ENCODE measurements around the gene CCSER1. TPM values are rescaled to one million over a fixed set of nuclear protein-coding genes. Genes with fewer than 3 reads are reported as not detected.

The CCSER1 gene
- polyA plus RNA-seq, 3 donors = 0.09 to 0.75 (median 0.13) TPM

DNA sequence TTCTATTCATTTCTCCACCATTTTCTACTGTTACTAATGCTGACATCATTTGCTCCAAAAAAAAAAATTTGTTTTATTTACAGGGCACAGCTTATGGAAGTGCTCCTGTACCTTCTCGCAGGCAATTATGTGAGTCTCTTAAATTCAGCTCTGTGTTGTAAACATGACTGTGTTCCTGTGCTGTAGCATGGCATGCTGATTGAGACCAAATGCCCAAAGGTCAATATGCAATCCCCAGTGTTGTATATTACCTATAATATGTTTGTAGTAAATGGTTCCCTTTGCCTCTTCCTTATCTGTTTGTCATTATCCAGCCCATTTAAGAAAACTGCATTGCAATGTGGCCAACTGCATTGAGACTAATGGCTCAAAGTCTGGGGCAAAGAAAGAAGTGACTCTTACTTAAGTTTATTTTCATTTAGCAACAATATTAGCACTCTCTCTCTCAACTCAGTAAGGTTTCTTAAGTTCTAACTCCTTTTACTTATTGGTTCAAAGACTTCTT is 1156.6 kb downstream of the CCSER1 start:
- no peak overlapping the region for H3K27ac ChIP-seq (ENCODE audit: low read depth in 1 of 2, low read length in 2 of 2)
- Mint-ChIP-seq H3K9me3 (peaks cover 4 to 11% (median 7%) of the 10 kb centered on the region in 7 donors), H3K27me3 (ENCODE audit: low read depth in 3 of 3) (no peaks in the 10 kb centered on the region), H3K4me1 (no peaks in the 10 kb centered on the region), H3K27ac (no peak overlapping the region), H3K4me3 (no peak overlapping the region), H3K36me3 (no peaks in the 10 kb centered on the region)
- H3K27me3 ChIP-seq (ENCODE audit: control insufficient read depth in 2 of 2, insufficient read depth in 2 of 2, low read length in 2 of 2) = no peaks in the 10 kb centered on the region
- no peak for DNase-seq
- H2AFZ ChIP-seq (ENCODE audit: insufficient read depth, low read depth, low read length, poor library complexity, severe bottlenecking) = no peak overlapping the region
- intact Hi-C loops (cut with micrococcal nuclease) = no loop called here
- 100% methylated on average over 1 of the region's 1 CpG for WGBS (ENCODE audit: insufficient coverage)
- no peak overlapping the region for H3K9ac ChIP-seq (ENCODE audit: insufficient read depth, low read length, poor library complexity, severe bottlenecking)
- H3K4me2 ChIP-seq (replicated peaks; ENCODE audit: extremely low read depth, low read length, poor library complexity, severe bottlenecking) = no peak overlapping the region
- no peak for TF ChIP-seq CTCF (IDR thresholded peaks at IDR 0.05)
- H3K4me3 ChIP-seq (replicated peaks in 1 of 3; ENCODE audit: low read depth in 2 of 3, low read length in 3 of 3) = no peak overlapping the region
- H3K4me1 ChIP-seq (ENCODE audit: control insufficient read depth in 1 of 2, insufficient read depth in 2 of 2, low read length in 2 of 2) = no peaks in the 10 kb centered on the region
- H3K36me3 ChIP-seq (replicated peaks in 1 of 2; ENCODE audit: control insufficient read depth in 1 of 2, insufficient read depth in 2 of 2, low read length in 2 of 2) = no peaks in the 10 kb centered on the region
- peaks cover 12 to 14% of the 10 kb centered on the region in 2 donors for H3K9me3 ChIP-seq (replicated peaks in 1 of 2; ENCODE audit: control insufficient read depth in 1 of 2, insufficient read depth in 1 of 2, low read length in 2 of 2)
- no peaks in the 10 kb centered on the region for H4K20me1 ChIP-seq (ENCODE audit: insufficient read depth, low read length)
- no peaks in the 10 kb centered on the region for H3K79me2 ChIP-seq (ENCODE audit: insufficient read depth, low read length)

GRCh38 chr4:91284480-91284879 is 1157.3 kb downstream of the CCSER1 start:
- Histone ChIP-seq H3K4me3 (replicated peaks in 1 of 3; ENCODE audit: low read depth in 2 of 3, low read length in 3 of 3) (no peak overlapping the region), H3K4me1 (ENCODE audit: control insufficient read depth in 1 of 2, insufficient read depth in 2 of 2, low read length in 2 of 2) (no peaks in the 10 kb centered on the region), H4K20me1 (ENCODE audit: insufficient read depth, low read length) (no peaks in the 10 kb centered on the region), H3K9me3 (replicated peaks in 1 of 2; ENCODE audit: control insufficient read depth in 1 of 2, insufficient read depth in 1 of 2, low read length in 2 of 2) (peaks cover 12 to 14% of the 10 kb centered on the region in 2 donors), H2AFZ (ENCODE audit: insufficient read depth, low read depth, low read length, poor library complexity, severe bottlenecking) (no peak overlapping the region), H3K9ac (ENCODE audit: insufficient read depth, low read length, poor library complexity, severe bottlenecking) (no peak overlapping the region), H3K4me2 (replicated peaks; ENCODE audit: extremely low read depth, low read length, poor library complexity, severe bottlenecking) (no peak overlapping the region), H3K36me3 (replicated peaks in 1 of 2; ENCODE audit: control insufficient read depth in 1 of 2, insufficient read depth in 2 of 2, low read length in 2 of 2) (no peaks in the 10 kb centered on the region), H3K27me3 (ENCODE audit: control insufficient read depth in 2 of 2, insufficient read depth in 2 of 2, low read length in 2 of 2) (no peaks in the 10 kb centered on the region), H3K79me2 (ENCODE audit: insufficient read depth, low read length) (no peaks in the 10 kb centered on the region), H3K27ac (ENCODE audit: low read depth in 1 of 2, low read length in 2 of 2) (no peak overlapping the region)
- Mint-ChIP-seq H3K4me1 (no peaks in the 10 kb centered on the region), H3K27ac (no peak overlapping the region), H3K4me3 (no peak overlapping the region), H3K9me3 (peaks cover 2 to 11% (median 5%) of the 10 kb centered on the region in 7 donors), H3K27me3 (ENCODE audit: low read depth in 3 of 3) (no peaks in the 10 kb centered on the region), H3K36me3 (no peaks in the 10 kb centered on the region)
- WGBS (ENCODE audit: insufficient coverage) = no CpG with 5 or more reads among the region's 3 CpGs
- intact Hi-C loops (cut with micrococcal nuclease) = no loop called here
- no peak for DNase-seq
- TF ChIP-seq CTCF (IDR thresholded peaks at IDR 0.05) = no peak

Measured in CD14-positive monocyte (primary cell).